Tibial nerve (tissue), 4 donors: ENCODE results near the gene PIP5K1B. TPM values are rescaled to one million over a fixed set of nuclear protein-coding genes. Genes with fewer than 3 reads are reported as not detected.

Experiments
- DNase-seq, 2 donors: peaks; one replicate each; pipeline ENCODE4 v3.0.0-alpha.2; 2019; ENCODE audit warnings: low spot score in 2 of 2
- H3K27ac ChIP-seq, 4 donors: fragments of 200-600 bp; sonication (generic) in 3 of 4; one replicate each; pipeline ENCODE4 v1.5.1; 2017 to 2019; ENCODE audit warnings: mild to moderate bottlenecking in 1 of 4
- H3K27me3 ChIP-seq, 2 donors: fragments of 200-600 bp; sonication (generic) in 1 of 2; one replicate each; pipeline versions ENCODE4 v1.5.1 to v1.6.0; 2017 to 2019
- H3K36me3 ChIP-seq, 3 donors: fragments of 200-600 bp; sonication (generic); one replicate each; pipeline ENCODE4 v1.5.1; 2018 to 2019
- H3K4me1 ChIP-seq, 4 donors: fragments of 200-600 bp; sonication (generic) in 3 of 4; one replicate each; pipeline ENCODE4 v1.5.1; 2017 to 2019
- H3K4me3 ChIP-seq, 4 donors: fragments of 200-600 bp; sonication (generic) in 3 of 4; one replicate each; pipeline ENCODE4 v1.5.1; 2017 to 2019; ENCODE audit warnings: mild to moderate bottlenecking in 1 of 4, moderate library complexity in 1 of 4
- H3K9me3 ChIP-seq, 4 donors: fragments of 200-600 bp; sonication (generic) in 3 of 4; one replicate each; pipeline ENCODE4 v1.5.1; 2017 to 2019
- CTCF ChIP-seq, 5 experiments: fragments of 200-600 bp in 3 of 5; fragments of 450-650 bp in 2 of 5; sonication (generic) in 3 of 5; IDR thresholded peaks; one replicate each; pipeline ENCODE4 v1.5.1; 2016 to 2019; ENCODE audit warnings: antibody characterized with exemption in 5 of 5, mild to moderate bottlenecking in 3 of 5, moderate library complexity in 2 of 5
- EP300 ChIP-seq, 2 donors: sonication (generic); formaldehyde crosslinking; IDR thresholded peaks; one replicate each; pipeline ENCODE4 v1.6.1; 2017; ENCODE audit warnings: antibody characterized with exemption in 2 of 2, mild to moderate bottlenecking in 1 of 2
- POLR2A ChIP-seq, 2 donors: fragments of 450-650 bp; IDR thresholded peaks; one replicate each; pipeline ENCODE4 v1.6.1; 2017; ENCODE audit warnings: antibody characterized with exemption in 2 of 2, mild to moderate bottlenecking in 2 of 2, moderate library complexity in 2 of 2
- WGBS, 2 donors: methylation state at CpG; one replicate each; pipeline ENCODE4 v1.1.5; 2018; 5-methylcytosine and 5-hydroxymethylcytosine counted together
- total RNA-seq, 4 donors: library from RNA; depleted of rRNA; stranded (reverse); fragments of >200 nt; gene quantifications; one replicate each; pipeline ENCODE4 v1.1.0, GENCODE V29; 2016

The PIP5K1B gene
- total RNA-seq, 4 donors from 2014 or later: 0.20 to 6.8 (median 3.5) TPM

GRCh38 chr9:69013382-69013727, 308.3 kb downstream of the PIP5K1B start:
- Histone ChIP-seq H3K4me1 (peaks cover 0 to 4% (median 0%) of the 10 kb centered on the region in 4 donors), H3K27ac (no peak overlapping the region), H3K27me3 (no peaks in the 10 kb centered on the region), H3K4me3 (no peak overlapping the region), H3K36me3 (no peaks in the 10 kb centered on the region), H3K9me3 (no peaks in the 10 kb centered on the region)
- WGBS, 2 donors: 98 to 99% methylated on average over 25 to 26 of the region's 26 CpGs
- no peak for TF ChIP-seq EP300 (IDR thresholded peaks at IDR 0.05)
- TF ChIP-seq CTCF (IDR thresholded peaks at IDR 0.05): no peak
- no peak for TF ChIP-seq POLR2A (IDR thresholded peaks at IDR 0.05)
- no peak for DNase-seq

GRCh38 chr9:69014013-69014412, 309.0 kb downstream of the PIP5K1B start, which contains the start of gene PRKACG:
Gene PRKACG (minus strand): TSS chr9:69014113. CDS start chr9:69014092, 21 bp downstream.
- Histone ChIP-seq H3K36me3 (no peaks in the 10 kb centered on the region), H3K4me1 (peaks cover 0 to 4% (median 0%) of the 10 kb centered on the region in 4 donors), H3K27me3 (no peaks in the 10 kb centered on the region), H3K9me3 (no peaks in the 10 kb centered on the region), H3K4me3 (no peak within 1 kb of the TSS), H3K27ac (no peak within 1 kb of the TSS)
- no peak for DNase-seq
- TF ChIP-seq CTCF (IDR thresholded peaks at IDR 0.05) (no peak), POLR2A (IDR thresholded peaks at IDR 0.05) (no peak), EP300 (IDR thresholded peaks at IDR 0.05) (no peak)
- WGBS, 2 donors: 96 to 97% methylated on average over 29 of the region's 29 CpGs

- no peaks in the 10 kb centered on the region for H3K9me3 ChIP-seq
- H3K27ac ChIP-seq: no peak overlapping the region
- no peaks in the 10 kb centered on the region for H3K27me3 ChIP-seq
- no peaks in the 10 kb centered on the region for H3K36me3 ChIP-seq
- H3K4me1 ChIP-seq: peaks cover 0 to 4% (median 0%) of the 10 kb centered on the region in 4 donors
- TF ChIP-seq EP300 (IDR thresholded peaks at IDR 0.05) (no peak), CTCF (IDR thresholded peaks at IDR 0.05) (no peak), POLR2A (IDR thresholded peaks at IDR 0.05) (no peak)
- no peak for DNase-seq
- WGBS, 2 donors: 56 to 69% methylated on average over 5 of the region's 5 CpGs
- no peak overlapping the region for H3K4me3 ChIP-seq
Measured at GRCh38 chr9:69016191-69017096, 311.4 kb downstream of the PIP5K1B start.

DNA sequence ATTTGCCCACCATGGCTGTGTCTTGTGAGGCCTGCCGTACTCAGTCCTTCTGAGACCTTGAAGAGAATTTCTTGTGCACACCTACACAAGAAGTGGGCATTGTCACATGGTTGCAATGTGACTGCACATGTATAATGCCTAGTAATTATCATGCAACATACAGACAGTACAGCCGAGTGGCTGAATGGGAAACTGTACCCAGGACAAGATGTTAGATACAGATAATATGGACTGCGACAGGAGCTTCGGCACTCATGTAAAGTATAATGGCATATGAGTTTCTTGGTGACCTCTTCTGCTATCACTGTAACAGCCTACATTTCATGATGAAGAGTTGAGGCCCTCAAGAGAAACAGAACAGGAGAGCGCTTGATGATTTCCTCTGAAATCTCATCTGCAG, 313.7 kb downstream of the PIP5K1B start:
- Histone ChIP-seq H3K9me3 (no peaks in the 10 kb centered on the region), H3K4me3 (no peak overlapping the region), H3K4me1 (peaks cover 0 to 4% (median 0%) of the 10 kb centered on the region in 4 donors), H3K27me3 (peaks cover 0 to 5% of the 10 kb centered on the region in 2 donors), H3K36me3 (no peaks in the 10 kb centered on the region), H3K27ac (no peak overlapping the region)
- TF ChIP-seq CTCF (IDR thresholded peaks at IDR 0.05) (no peak), EP300 (IDR thresholded peaks at IDR 0.05) (no peak), POLR2A (IDR thresholded peaks at IDR 0.05) (no peak)
- WGBS, 2 donors: 71 to 75% methylated on average over 5 of the region's 5 CpGs
- no peak for DNase-seq

GRCh38 chr9:69019808-69020207, 314.8 kb downstream of the PIP5K1B start:
- Histone ChIP-seq H3K27ac (no peak overlapping the region), H3K4me1 (peaks cover 0 to 4% (median 0%) of the 10 kb centered on the region in 4 donors), H3K4me3 (no peak overlapping the region), H3K36me3 (no peaks in the 10 kb centered on the region), H3K27me3 (peaks cover 0 to 5% of the 10 kb centered on the region in 2 donors), H3K9me3 (no peaks in the 10 kb centered on the region)
- 62 to 65% methylated on average over 3 of the region's 3 CpGs for WGBS, 2 donors
- TF ChIP-seq CTCF (IDR thresholded peaks at IDR 0.05): no peak
- TF ChIP-seq EP300 (IDR thresholded peaks at IDR 0.05): no peak
- TF ChIP-seq POLR2A (IDR thresholded peaks at IDR 0.05): no peak
- no peak for DNase-seq
